HG03135 (cell line): ENCODE measurements around the gene BICRA.
"Not testable (repeated sequence)": the region's sequence is repeated elsewhere in the genome, so short reads cannot be mapped to it uniquely, and the experiment has no call there.

Experiments used
- ATAC-seq: cut with Tn5 transposase; IDR thresholded peaks from one replicate; pipeline ENCODE4 v1.9.1; 2021; ENCODE audit warnings: mild to moderate bottlenecking, moderate library complexity; ENCODE audit not compliant: unreplicated experiment

The BICRA gene

DNA sequence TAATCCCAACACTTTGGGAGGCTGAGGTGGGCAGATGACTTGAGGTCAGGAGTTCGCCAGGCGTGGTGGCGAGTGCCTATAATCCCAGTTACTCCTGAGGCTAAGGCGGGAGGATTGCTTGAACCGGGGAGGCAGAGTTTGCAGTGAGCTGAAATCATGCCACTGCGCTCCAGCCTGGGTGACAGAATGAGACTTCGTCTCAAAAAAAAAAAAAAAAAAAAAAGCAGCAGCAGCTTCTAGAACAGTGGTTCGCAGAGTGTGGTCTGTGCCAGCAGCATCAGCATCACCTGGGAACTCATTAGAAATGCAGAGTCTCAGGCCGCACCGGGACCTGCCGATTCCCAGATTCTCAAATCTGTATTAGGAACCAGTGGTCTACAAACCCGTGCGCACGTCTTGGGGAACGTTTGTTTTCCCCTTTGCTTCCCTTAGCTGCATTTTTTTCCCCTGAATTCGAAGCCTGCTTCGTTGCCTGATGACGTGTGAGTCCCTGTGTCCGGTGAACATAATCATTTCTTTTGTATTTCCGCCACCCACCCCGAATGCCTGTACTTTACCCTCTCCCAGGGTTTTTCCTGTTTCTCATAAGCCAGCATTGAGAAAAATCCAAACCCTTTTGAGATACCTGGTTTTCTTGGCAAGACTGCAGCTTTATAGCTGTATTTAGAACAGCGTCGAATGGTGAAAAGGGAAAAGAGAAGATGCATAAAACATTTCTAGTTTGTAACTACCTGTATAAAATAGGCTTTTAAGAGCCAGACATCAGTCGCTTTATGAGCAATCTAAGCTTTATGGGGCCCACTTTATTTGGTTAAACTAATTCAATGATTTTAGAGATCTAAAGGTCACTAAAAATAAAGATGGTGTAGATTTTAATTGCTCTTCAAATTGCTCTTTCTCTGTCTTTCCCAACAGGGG, 49.8 kb downstream of the BICRA start:
- ATAC-seq: no peak

GRCh38 chr19:47660435-47660832, 51.5 kb downstream of the BICRA start:
- no peak for ATAC-seq

- ATAC-seq: no peak
These were observed 52.2 kb downstream of the BICRA start for GRCh38 chr19:47661161-47661560.

GRCh38 chr19:47661611-47662010, 52.7 kb downstream of the BICRA start:
- no peak for ATAC-seq

- no peak for ATAC-seq
These were observed 54.5 kb downstream of the BICRA start for GRCh38 chr19:47663435-47663910.

DNA sequence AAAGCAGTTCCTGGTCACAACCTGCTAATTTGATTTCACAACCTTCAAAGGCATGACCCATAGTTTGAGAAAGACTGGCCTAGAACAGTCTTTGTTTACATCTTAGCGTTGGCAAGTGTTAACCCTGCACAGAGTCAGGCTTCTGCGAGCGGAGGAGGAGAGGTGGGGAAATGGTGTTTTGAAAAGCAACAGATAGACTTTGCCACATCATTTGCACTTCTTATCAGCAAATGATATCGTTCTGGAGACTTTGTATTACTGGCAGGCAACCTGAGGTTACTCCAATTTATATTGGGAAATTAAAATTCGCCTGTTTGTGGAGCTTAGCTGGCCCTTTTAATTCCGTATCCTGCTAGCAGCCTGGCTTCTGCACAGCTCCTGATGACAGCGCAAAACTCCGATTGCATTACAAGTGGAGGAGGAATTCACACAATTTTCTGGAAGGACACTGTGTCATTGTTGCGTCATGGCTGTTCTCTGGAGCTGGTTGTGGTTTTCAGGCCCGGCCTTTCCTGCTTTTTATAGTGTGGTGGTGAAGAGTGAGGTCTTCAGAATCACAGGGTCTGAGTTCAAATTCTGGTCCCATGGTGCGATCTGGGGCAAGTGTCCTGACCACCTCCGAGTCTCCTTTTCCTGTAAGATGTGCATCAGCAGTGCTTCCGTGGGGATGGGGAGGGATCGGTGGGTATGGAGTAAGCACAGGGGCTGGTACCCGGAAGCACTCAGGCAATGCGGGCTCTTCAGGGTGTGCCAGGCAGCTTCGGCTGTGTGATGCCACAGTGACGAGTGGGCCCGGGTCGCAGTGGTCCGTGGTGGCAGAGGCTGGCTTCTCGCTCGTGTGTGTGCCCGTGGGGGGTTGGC, 55.2 kb downstream of the BICRA start:
- no peak for ATAC-seq

- ATAC-seq: not testable (repeated sequence)
These were observed 59.6 kb downstream of the BICRA start for GRCh38 chr19:47668556-47668955.

- ATAC-seq: no peak
These were observed 61.8 kb downstream of the BICRA start for GRCh38 chr19:47670736-47671135.

GRCh38 chr19:47671499-47671898, 62.6 kb downstream of the BICRA start:
- ATAC-seq: no peak

GRCh38 chr19:47673426-47673825, 64.5 kb downstream of the BICRA start:
- ATAC-seq: no peak

DNA sequence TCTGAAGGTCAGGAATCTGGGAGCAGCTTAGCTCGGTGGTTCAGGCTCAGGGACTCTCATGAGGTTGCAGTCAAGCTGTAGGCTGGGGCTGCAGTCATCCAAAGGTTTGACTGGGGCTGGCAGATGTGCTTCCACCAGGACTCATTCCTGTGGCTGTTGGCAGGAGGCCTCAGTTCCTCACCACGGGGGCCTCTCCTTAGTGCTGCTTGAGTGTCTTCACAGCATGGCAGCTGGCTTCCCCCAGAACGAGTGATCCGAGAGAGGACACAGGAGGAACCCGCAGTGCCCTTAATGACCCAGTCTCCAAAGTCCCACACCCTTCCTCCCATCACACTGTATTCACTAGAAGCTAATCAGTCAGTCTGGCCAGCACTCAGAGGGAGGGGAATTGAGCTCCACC, 65.6 kb downstream of the BICRA start:
- no peak for ATAC-seq

DNA sequence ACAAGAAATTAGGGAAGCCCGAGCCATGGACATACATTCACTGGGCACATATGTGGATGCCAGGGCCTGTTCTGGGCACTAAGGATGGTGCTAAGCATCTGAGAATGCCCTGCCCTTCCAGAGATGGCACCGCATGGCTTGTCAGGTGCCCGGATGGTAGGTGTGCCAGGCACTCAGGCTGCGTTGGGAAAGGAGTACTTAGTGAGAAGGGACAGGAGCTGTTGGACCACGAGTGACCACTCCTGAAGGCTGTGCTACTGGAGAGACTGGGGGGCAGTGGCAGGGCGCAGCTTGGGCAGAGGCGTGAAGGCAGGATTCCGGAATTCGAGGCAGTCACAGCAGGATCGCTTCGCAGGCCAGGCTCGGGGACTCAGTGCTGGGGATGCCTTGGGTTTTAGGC, 66.3 kb downstream of the BICRA start:
- no peak for ATAC-seq

DNA sequence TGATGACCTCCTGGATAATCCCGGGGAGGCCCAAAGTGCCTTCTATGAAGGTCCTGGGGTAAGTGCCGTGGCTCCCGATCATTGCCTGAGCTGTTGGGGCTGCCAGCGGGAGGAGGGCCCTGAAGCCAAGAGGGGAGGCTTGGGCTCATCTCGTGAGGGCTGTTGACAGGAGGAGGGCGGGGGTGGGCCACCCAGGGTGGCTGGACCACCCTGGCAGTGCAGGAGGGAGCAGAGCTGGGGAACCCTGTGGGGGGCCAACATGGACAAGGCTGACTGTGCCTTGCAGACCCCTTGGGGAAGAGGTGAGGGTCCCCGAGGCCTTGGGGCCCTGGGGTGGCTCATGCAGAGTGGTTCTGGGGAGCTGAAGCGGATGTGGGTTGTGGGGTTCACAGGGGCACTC, 66.9 kb downstream of the BICRA start:
- ATAC-seq: no peak

DNA sequence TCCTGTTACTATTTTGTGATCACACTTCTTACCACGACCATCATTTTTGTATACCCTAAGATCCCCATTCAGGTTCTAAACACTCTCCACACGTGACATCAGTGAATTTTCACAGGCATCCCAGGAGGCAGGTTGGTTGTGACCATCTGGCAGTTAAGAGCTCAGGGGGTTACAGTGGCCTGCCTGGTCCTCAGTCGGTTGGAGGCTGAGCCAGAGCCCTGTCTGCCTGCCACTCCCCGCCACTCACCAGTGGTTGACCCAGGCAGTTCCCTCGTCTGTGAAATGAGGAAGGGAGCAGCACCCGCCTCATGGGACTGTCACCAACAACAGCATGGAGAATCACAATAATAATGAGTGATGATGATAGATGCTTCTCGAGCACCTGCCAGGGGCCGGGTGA, 67.9 kb downstream of the BICRA start:
- ATAC-seq: no peak

GRCh38 chr19:47679251-47679900, 70.4 kb downstream of the BICRA start:
- ATAC-seq: no peak

GRCh38 chr19:47679922-47680857, 71.3 kb downstream of the BICRA start:
- no peak for ATAC-seq

- ATAC-seq: no peak
These were observed 72.0 kb downstream of the BICRA start for GRCh38 chr19:47680858-47681332.

DNA sequence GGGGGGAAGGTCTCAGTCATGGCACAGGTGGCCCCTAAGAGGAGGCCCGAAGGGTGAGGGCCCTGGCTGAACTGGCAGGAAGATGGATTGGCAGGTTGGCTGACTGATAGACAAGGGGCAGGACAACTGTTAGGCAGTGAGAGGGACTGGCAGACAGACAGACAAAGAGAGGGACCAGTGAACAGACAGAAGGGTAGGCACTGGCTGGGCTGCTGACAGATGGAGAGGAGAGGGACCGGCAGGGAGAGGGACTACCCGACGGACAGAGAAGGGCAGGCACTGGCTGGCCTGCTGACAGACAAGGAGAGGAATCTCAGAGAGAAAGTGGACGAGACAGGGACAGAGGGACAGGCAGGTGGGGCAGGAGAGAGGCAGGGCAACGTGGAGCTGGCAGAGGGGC, 72.5 kb downstream of the BICRA start:
- ATAC-seq: no peak

- ATAC-seq: no peak
These were observed 73.0 kb downstream of the BICRA start for GRCh38 chr19:47681936-47682335.

DNA sequence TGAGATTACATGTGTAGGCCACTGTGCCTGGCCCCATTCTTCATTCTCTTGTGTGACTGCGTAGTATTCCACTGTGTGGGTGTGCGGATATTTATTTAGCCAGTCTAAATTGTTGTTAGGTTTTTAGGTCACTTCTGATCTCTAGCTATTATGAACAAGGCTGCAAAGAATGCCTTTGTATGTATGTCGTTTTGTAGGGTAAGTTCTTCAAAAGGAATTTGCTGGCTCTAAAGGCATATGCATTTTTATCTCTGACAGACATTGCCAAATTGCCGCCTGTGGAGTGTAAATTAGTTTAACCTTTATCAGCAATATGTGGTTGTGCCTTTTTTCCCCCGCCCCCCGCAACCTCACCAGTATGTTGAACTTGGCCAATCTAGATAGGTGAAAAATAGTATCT, 74.0 kb downstream of the BICRA start:
- ATAC-seq: no peak
